Measurements from ENCODE around the gene APCDD1. TPM values are rescaled to one million over a fixed set of nuclear protein-coding genes. Genes with fewer than 3 reads are reported as not detected.

The APCDD1 gene
- total RNA-seq, 3 donors from 2014 or later (not counting 1 experiment from before 2014, with no cell fraction given), result 0.13 TPM; not detected in 2

DNA sequence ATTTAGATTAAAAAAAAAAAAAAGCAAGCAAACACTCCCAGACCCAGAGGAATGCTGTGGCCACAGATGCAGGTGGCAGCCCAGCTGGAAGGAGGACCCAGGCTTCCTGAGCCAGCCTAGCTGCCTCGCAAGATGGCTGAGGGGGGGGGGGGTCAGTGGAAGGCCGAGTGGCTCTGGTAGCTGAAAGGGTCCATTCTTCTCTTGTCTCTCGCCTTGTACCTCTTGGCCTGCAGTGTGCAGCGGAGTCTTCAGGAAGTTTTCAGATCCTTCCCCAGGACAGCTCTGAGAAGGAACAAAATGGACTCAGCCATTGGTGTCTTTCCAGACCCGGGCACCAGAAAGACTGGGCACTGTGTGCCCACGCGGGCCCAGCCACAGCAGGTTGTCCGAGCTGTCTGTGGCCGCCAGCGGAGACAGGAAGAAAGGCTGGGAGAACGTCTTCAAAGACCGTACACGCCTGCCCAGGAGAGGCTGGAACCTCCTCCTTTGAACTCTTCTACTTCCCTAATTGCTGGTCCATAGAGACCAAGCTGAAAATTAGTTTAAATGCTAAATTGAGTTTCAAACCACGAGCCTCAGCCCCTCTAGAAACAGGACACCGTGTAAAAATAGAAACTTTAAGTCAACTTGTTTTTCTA lies 21.3 kb downstream of the APCDD1 start:
- Histone ChIP-seq H3K27ac (ENCODE audit: low read length) (no peak overlapping the region), H3K9me3 (ENCODE audit: control insufficient read depth, insufficient read depth, low read length) (no peaks in the 10 kb centered on the region), H3K27me3 (ENCODE audit: control insufficient read depth, insufficient read depth, low read length) (no peaks in the 10 kb centered on the region), H3K36me3 (ENCODE audit: control insufficient read depth, insufficient read depth, low read length) (no peaks in the 10 kb centered on the region), H3K4me3 (ENCODE audit: low read length) (no peak overlapping the region), H3K4me1 (ENCODE audit: control insufficient read depth, insufficient read depth, low read length) (peaks cover 9% of the 10 kb centered on the region)
- Mint-ChIP-seq H3K4me3 (no peak overlapping the region), H3K27ac (no peak overlapping the region), H3K4me1 (no peaks in the 10 kb centered on the region), H3K36me3 (no peaks in the 10 kb centered on the region), H3K9me3 (no peaks in the 10 kb centered on the region), H3K27me3 (ENCODE audit: low read depth in 2 of 2) (peaks cover 8 to 43% of the 10 kb centered on the region in 2 donors)
- TF ChIP-seq CTCF (IDR thresholded peaks at IDR 0.05), result no peak
- ATAC-seq (no peak), DNase-seq (no peak)
- intact Hi-C loops (cut with micrococcal nuclease), result no loop called here
- WGBS (ENCODE audit: insufficient coverage), result 55% methylated on average over 15 of the region's 15 CpGs

DNA sequence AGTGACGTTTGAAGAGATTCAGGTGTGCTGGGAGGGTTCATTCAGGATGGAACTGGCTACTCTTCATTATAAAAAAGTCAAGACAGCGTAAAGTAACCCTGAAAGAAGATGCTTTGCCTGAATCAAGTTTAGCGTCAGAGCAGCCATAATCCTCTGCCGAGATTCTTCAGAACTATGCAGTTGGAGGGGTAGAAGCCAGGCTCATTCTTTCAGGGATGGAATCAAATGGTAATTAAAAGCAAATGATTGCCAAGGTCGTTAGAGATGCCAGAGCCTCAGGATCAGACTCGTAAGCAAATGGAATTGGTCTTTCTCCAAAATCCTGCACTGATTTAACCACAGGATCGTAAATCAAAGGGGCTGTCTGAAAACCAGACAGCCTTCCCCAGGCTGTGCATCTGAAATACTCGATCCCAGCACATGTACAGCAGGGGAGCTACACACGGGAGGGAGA lies 21.9 kb downstream of the APCDD1 start:
- Histone ChIP-seq H3K4me1 (ENCODE audit: control insufficient read depth, insufficient read depth, low read length) (peaks cover 9% of the 10 kb centered on the region), H3K27me3 (ENCODE audit: control insufficient read depth, insufficient read depth, low read length) (no peaks in the 10 kb centered on the region), H3K9me3 (ENCODE audit: control insufficient read depth, insufficient read depth, low read length) (no peaks in the 10 kb centered on the region), H3K36me3 (ENCODE audit: control insufficient read depth, insufficient read depth, low read length) (no peaks in the 10 kb centered on the region), H3K27ac (ENCODE audit: low read length) (no peak overlapping the region), H3K4me3 (ENCODE audit: low read length) (no peak overlapping the region)
- Mint-ChIP-seq H3K4me1 (no peaks in the 10 kb centered on the region), H3K27me3 (ENCODE audit: low read depth in 2 of 2) (peaks cover 8 to 43% of the 10 kb centered on the region in 2 donors), H3K27ac (no peak overlapping the region), H3K4me3 (no peak overlapping the region), H3K9me3 (no peaks in the 10 kb centered on the region), H3K36me3 (no peaks in the 10 kb centered on the region)
- 46% methylated on average over 9 of the region's 9 CpGs for WGBS (ENCODE audit: insufficient coverage)
- DNase-seq, result no peak
- no peak for ATAC-seq
- intact Hi-C loops (cut with micrococcal nuclease), result no loop called here
- TF ChIP-seq CTCF (IDR thresholded peaks at IDR 0.05), result no peak

GRCh38 chr18:10477121-10477862 lies 22.9 kb downstream of the APCDD1 start:
- TF ChIP-seq CTCF (IDR thresholded peaks at IDR 0.05), result no peak
- Histone ChIP-seq H3K36me3 (ENCODE audit: control insufficient read depth, insufficient read depth, low read length) (no peaks in the 10 kb centered on the region), H3K9me3 (ENCODE audit: control insufficient read depth, insufficient read depth, low read length) (no peaks in the 10 kb centered on the region), H3K4me3 (ENCODE audit: low read length) (no peak overlapping the region), H3K27me3 (ENCODE audit: control insufficient read depth, insufficient read depth, low read length) (no peaks in the 10 kb centered on the region), H3K4me1 (ENCODE audit: control insufficient read depth, insufficient read depth, low read length) (peaks cover 11% of the 10 kb centered on the region), H3K27ac (ENCODE audit: low read length) (no peak overlapping the region)
- Mint-ChIP-seq H3K36me3 (no peaks in the 10 kb centered on the region), H3K27me3 (ENCODE audit: low read depth in 2 of 2) (peaks cover 8 to 43% of the 10 kb centered on the region in 2 donors), H3K4me1 (no peaks in the 10 kb centered on the region), H3K4me3 (no peak overlapping the region), H3K27ac (no peak overlapping the region), H3K9me3 (no peaks in the 10 kb centered on the region)
- no peak for ATAC-seq
- DNase-seq, result no peak
- intact Hi-C loops (cut with micrococcal nuclease), result no loop called here
- 50% methylated on average over 3 of the region's 3 CpGs for WGBS (ENCODE audit: insufficient coverage)

Measured in natural killer cell (primary cell).